ENCODE data around the gene TSEN54.

DNA sequence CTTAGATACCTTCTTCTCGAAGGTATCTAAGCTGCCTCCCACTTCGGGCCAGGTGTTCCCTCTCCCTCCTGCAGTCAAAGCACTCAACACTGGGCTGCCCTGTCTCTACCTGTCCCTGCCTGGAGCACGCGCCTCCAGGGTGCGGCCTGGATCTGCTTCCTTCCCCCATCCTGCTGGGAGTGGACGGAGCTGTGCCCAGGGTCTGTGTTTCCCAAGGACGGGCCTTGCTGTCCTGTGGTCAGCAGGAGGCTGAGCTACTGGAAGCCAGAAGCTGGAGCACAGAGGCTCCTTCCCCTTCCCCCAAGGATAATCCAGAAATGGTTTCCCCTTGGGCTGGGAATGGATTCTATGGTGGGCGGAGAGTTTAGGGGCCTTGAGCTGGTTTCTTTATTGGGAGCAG, 25.9 kb downstream of the TSEN54 start:
- TF ChIP-seq, protein P1, sequence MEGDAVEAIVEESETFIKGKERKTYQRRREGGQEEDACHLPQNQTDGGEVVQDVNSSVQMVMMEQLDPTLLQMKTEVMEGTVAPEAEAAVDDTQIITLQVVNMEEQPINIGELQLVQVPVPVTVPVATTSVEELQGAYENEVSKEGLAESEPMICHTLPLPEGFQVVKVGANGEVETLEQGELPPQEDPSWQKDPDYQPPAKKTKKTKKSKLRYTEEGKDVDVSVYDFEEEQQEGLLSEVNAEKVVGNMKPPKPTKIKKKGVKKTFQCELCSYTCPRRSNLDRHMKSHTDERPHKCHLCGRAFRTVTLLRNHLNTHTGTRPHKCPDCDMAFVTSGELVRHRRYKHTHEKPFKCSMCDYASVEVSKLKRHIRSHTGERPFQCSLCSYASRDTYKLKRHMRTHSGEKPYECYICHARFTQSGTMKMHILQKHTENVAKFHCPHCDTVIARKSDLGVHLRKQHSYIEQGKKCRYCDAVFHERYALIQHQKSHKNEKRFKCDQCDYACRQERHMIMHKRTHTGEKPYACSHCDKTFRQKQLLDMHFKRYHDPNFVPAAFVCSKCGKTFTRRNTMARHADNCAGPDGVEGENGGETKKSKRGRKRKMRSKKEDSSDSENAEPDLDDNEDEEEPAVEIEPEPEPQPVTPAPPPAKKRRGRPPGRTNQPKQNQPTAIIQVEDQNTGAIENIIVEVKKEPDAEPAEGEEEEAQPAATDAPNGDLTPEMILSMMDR (conservative IDR thresholded peaks at IDR 0.05), result no peak
- TF ChIP-seq EZH2 (IDR thresholded peaks at IDR 0.05; ENCODE audit: low read depth), result no peak

Measured in PC-9 (cell line).